GM12865 (cell line): ENCODE data around the gene C1QTNF8.

Experiments
- DNase-seq: peaks from one replicate; pipeline ENCODE4 v3.0.0; 2010; ENCODE audit warnings: low read depth
- H3K4me3 ChIP-seq: 2 replicates; pipeline ENCODE4 v1.5.1; 2011; ENCODE audit warnings: mild to moderate bottlenecking, low read depth, low read length, control low read depth
- TF ChIP-seq, protein P1 (sequence below): IDR thresholded peaks from 2 replicates; pipeline ENCODE4 v1.5.1; 2011; ENCODE audit warnings: low read length, control low read depth, low read depth, inconsistent platforms; ENCODE audit not compliant: insufficient read depth; ENCODE audit errors: missing control alignments

C1QTNF8 gene

GRCh38 chr16:1070864-1071408, 25.1 kb downstream of the C1QTNF8 start:
- TF ChIP-seq, protein P1, sequence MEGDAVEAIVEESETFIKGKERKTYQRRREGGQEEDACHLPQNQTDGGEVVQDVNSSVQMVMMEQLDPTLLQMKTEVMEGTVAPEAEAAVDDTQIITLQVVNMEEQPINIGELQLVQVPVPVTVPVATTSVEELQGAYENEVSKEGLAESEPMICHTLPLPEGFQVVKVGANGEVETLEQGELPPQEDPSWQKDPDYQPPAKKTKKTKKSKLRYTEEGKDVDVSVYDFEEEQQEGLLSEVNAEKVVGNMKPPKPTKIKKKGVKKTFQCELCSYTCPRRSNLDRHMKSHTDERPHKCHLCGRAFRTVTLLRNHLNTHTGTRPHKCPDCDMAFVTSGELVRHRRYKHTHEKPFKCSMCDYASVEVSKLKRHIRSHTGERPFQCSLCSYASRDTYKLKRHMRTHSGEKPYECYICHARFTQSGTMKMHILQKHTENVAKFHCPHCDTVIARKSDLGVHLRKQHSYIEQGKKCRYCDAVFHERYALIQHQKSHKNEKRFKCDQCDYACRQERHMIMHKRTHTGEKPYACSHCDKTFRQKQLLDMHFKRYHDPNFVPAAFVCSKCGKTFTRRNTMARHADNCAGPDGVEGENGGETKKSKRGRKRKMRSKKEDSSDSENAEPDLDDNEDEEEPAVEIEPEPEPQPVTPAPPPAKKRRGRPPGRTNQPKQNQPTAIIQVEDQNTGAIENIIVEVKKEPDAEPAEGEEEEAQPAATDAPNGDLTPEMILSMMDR, result no peak
- H3K4me3 ChIP-seq, result no peak overlapping the region
- DNase-seq, result no peak

DNA sequence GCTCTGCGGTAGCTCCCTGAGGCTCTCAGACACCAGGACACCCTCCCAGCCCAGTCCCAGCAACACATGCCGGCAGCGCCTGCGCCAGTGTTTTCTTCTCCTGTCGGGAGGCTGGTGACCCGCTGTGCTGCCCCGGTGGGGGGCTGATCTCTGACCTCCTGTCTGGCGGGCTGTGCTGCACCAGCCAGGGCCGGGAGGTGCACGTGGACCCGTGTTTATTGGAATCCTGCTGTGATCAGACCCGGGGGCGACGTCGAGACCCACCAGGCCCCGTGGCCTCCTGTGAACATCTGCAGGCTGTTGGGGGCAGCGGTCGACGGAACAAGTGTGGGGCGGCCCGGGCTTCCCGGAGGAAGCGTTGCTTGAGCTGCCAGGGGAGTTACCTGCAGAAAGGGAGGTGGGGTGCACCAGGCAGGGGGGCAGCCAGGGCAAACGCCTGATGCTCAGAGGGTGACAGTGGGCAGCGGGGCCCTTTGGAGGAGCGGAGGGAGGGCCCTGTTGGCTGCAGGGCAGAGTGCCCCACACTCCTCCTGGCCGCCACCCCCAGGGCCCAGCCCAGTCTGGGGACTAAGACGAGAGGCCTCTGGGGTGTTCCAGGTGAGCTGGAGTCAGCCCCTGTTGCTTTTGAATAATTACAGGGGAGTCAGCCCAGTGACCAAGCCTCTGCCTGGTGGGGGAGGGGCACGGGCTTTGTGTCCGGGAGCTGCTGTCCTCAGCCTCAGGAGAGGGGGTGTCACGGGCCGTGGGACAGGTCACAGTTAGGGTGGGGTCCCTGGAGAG, 25.8 kb downstream of the C1QTNF8 start:
- TF ChIP-seq, protein P1, result no peak

DNA sequence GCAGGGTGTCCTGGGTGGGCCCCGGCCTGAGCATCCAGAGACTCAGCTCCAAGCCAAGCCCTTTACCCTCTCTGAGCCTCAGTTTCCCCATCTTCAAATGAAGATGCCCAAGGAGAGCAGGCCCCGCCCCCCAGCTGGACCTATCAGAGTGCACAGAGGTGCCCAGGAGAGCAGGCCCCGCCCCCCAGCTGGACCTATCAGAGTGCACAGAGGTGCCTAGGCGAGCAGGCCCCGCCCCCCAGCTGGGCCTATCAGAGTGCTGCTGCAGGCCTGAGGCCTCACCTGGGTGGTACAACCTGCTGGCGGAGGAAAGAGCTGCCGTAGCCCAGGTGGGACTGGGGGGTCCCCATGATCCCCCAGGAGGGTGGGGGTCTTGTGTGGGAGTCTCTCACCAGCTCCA, 26.9 kb downstream of the C1QTNF8 start:
- TF ChIP-seq, protein P1, result no peak
- DNase-seq, result no peak
- no peak overlapping the region for H3K4me3 ChIP-seq

More for the DNA sequence above, 25.8 kb downstream of the C1QTNF8 start:
- no peak overlapping the region for H3K4me3 ChIP-seq
- no peak for DNase-seq

GRCh38 chr16:1068451-1068850, 27.6 kb downstream of the C1QTNF8 start:
- H3K4me3 ChIP-seq, result no peak overlapping the region
- TF ChIP-seq, protein P1, result no peak
- no peak for DNase-seq

- DNase-seq, result no peak
- H3K4me3 ChIP-seq, result no peak overlapping the region
- TF ChIP-seq, protein P1, result no peak
Observed at GRCh38 chr16:1067629-1068028, 28.4 kb downstream of the C1QTNF8 start.

DNA sequence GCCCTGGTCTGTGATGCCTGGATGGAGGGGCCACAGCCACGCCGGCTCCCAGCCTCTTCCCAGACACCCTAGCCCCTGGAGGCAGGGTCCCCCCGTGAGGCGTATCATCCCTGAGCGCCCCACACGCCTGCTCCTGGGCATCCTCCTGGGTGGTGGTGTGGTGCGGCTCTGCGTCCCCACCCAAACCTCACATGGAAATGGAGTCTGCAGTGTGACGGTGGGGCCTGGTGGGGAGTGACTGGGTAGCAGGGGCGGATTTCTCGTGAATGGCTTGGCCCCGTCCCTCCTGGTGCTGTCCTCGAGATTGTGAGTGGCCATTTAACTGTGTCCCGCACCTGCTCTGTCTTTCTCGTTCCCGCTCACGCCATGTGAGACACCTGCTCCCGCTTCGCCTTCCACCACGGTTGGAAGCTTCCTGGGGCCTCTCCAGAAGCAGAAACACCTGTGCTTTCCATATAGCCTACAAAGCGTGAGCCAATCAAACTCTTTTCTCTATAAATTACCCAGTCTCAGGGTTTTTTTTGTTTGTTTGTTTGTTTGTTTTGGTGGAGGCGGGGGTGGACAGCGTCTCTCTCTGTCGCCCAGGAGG, 29.4 kb downstream of the C1QTNF8 start:
- DNase-seq, result no peak
- TF ChIP-seq, protein P1, result no peak
- H3K4me3 ChIP-seq, result no peak overlapping the region
